HCT116 (cell line): ENCODE results near the gene SMARCA5. TPM values are rescaled to one million over a fixed set of nuclear protein-coding genes. Genes with fewer than 3 reads are reported as not detected.

ENCODE experiments used
- ATAC-seq: fragments of 200-7000 bp; cut with Tn5 transposase; 2 replicates; pipeline ENCODE4 v1.9.1; 2020; ENCODE audit warnings: mild to moderate bottlenecking, moderate library complexity
- BruUV-seq: library from RNA; stranded (reverse); fragments of 400-500 nt; replicated peaks from 2 replicates; lab custom pipeline; 2021; lab: Mats Ljungman, UMichigan
- CTCF ChIA-PET: fragments of 300-600 bp; sonication (Branson Sonifier 250); formaldehyde crosslinking; loops from one replicate; lab custom pipeline; 2021; ENCODE audit warnings: antibody characterized with exemption; lab: Charles Lee
- POLR2A ChIA-PET: fragments of 300-600, 350-600 bp; sonication (Branson Sonifier 250); formaldehyde crosslinking; loops from one replicate; lab custom pipeline; 2021; ENCODE audit warnings: antibody characterized with exemption; lab: Charles Lee
- RAD21 ChIA-PET, 2 experiments: fragments of 300-600 bp; sonication (Branson Sonifier 250); formaldehyde crosslinking; loops; one replicate each; lab custom pipeline; 2023; ENCODE audit warnings: low total read pairs in 2 of 2; ENCODE audit not compliant: uncharacterized antibody in 2 of 2, unreplicated experiment in 2 of 2, low non-redundant PET in 1 of 2; lab: Charles Lee
- DNase-seq: peaks from one replicate; pipeline ENCODE4 v3.0.0-alpha.2; 2010; ENCODE audit warnings: low read depth, low spot score
- H2AFZ ChIP-seq: fragments of 200-600 bp; shearing (Covaris generic), sonication (generic); 2 replicates; pipeline ENCODE4 v1.6.1; 2017; ENCODE audit warnings: low read depth, mixed run types, mixed read lengths, antibody characterized with exemption, low read length; ENCODE audit not compliant: poor library complexity, severe bottlenecking
- H3K27ac ChIP-seq: 2 replicates; pipeline ENCODE4 v1.5.1; 2012; ENCODE audit warnings: low read depth, low read length
- H3K27me3 ChIP-seq: fragments of 200-600 bp; sonication (generic); 2 replicates; pipeline ENCODE4 v1.6.1; 2016; ENCODE audit warnings: mixed run types, low read length, mixed read lengths; ENCODE audit not compliant: insufficient read depth
- H3K36me3 ChIP-seq, 2 experiments: fragments of 200-500 bp in 1 of 2; fragments of 200-600 bp in 1 of 2; sonication (Bioruptor generic) in 1 of 2; sonication (generic) in 1 of 2; 2 replicates each; pipeline versions ENCODE4 v1.5.1 to v1.6.1; 2014 to 2016; ENCODE audit warnings: low read length in 2 of 2, inconsistent platforms in 1 of 2, mixed read lengths in 1 of 2, mixed run types in 1 of 2; ENCODE audit not compliant: insufficient read depth in 2 of 2, control insufficient read depth in 1 of 2
- H3K4me1 ChIP-seq, 2 experiments: fragments of 200-600 bp in 1 of 2; sonication (generic) in 1 of 2; 2 replicates each; pipeline versions ENCODE4 v1.5.1 to v1.6.1; 2012 to 2017; ENCODE audit warnings: low read length in 2 of 2, inconsistent platforms in 1 of 2, mild to moderate bottlenecking in 1 of 2, mixed read lengths in 1 of 2, mixed run types in 1 of 2, moderate library complexity in 1 of 2; ENCODE audit not compliant: insufficient read depth in 2 of 2, control insufficient read depth in 1 of 2
- H3K4me2 ChIP-seq: fragments of 200-600 bp; sonication (generic); 2 replicates; pipeline ENCODE4 v1.6.1; 2017; ENCODE audit warnings: mixed run types, low read length, mixed read lengths
- H3K4me3 ChIP-seq, 2 experiments: fragments of 200-600 bp in 1 of 2; sonication (generic) in 1 of 2; replicated peaks in 1 of 2; 2 replicates each; pipeline ENCODE4 v1.5.1; 2011 to 2016; ENCODE audit warnings: low read length in 2 of 2, control low read depth in 1 of 2, low read depth in 1 of 2, mild to moderate bottlenecking in 1 of 2, mixed read lengths in 1 of 2, mixed run types in 1 of 2
- H3K79me2 ChIP-seq: fragments of 200-600 bp; sonication (generic); 2 replicates; pipeline ENCODE4 v1.6.1; 2017; ENCODE audit warnings: mild to moderate bottlenecking, mixed run types, low read length, moderate library complexity, mixed read lengths; ENCODE audit not compliant: insufficient read depth
- H3K9ac ChIP-seq: fragments of 200-600 bp; sonication (generic); 2 replicates; pipeline ENCODE4 v1.6.1; 2016; ENCODE audit warnings: low read length, mixed read lengths
- H3K9me2 ChIP-seq: fragments of 200-600 bp; sonication (generic), shearing (Covaris generic); 2 replicates; pipeline ENCODE4 v1.6.1; 2017; ENCODE audit warnings: mixed run types, mild to moderate bottlenecking, moderate library complexity; ENCODE audit not compliant: insufficient read depth
- H3K9me3 ChIP-seq, 2 experiments: fragments of 200-500 bp in 1 of 2; fragments of 200-600 bp in 1 of 2; sonication (Bioruptor generic) in 1 of 2; sonication (generic) in 1 of 2; 2 replicates each; pipeline ENCODE4 v1.6.1; 2014 to 2017; ENCODE audit warnings: low read length in 2 of 2, mixed read lengths in 2 of 2, inconsistent platforms in 1 of 2, low read depth in 1 of 2, mild to moderate bottlenecking in 1 of 2, mixed run types in 1 of 2, moderate library complexity in 1 of 2; ENCODE audit not compliant: control insufficient read depth in 1 of 2, insufficient read depth in 1 of 2
- H4K20me1 ChIP-seq: fragments of 200-600 bp; sonication (generic), shearing (Covaris generic); 2 replicates; pipeline ENCODE4 v1.6.1; 2017; ENCODE audit warnings: mixed run types, mild to moderate bottlenecking, moderate library complexity; ENCODE audit not compliant: insufficient read depth
- CEBPB ChIP-seq: IDR thresholded peaks from 2 replicates; pipeline ENCODE4 v1.6.1; 2012; ENCODE audit warnings: low read depth
- CTCF ChIP-seq, 3 experiments: fragments of 200-600 bp in 1 of 3; sonication (generic) in 1 of 3; IDR thresholded peaks in 2 of 3; conservative IDR thresholded peaks in 1 of 3; 2 replicates each; pipeline ENCODE4 v1.5.1; 2012 to 2017; ENCODE audit warnings: low read depth in 2 of 3, low read length in 2 of 3, antibody characterized with exemption in 1 of 3, borderline replicate concordance in 1 of 3, control low read depth in 1 of 3, mild to moderate bottlenecking in 1 of 3, mixed read lengths in 1 of 3, mixed run types in 1 of 3, moderate library complexity in 1 of 3; ENCODE audit not compliant: insufficient read depth in 1 of 3
- EGR1 ChIP-seq: IDR thresholded peaks from 2 replicates; pipeline ENCODE4 v1.6.1; 2012; ENCODE audit warnings: low read depth
- ELF1 ChIP-seq: IDR thresholded peaks from 2 replicates; pipeline ENCODE4 v1.6.1; 2012; ENCODE audit warnings: low read depth, borderline replicate concordance
- EZH2 ChIP-seq: fragments of 200-600 bp; sonication (generic); IDR thresholded peaks from 2 replicates; pipeline ENCODE4 v1.6.1; 2017; ENCODE audit warnings: antibody characterized with exemption, mixed run types
- EZH2phosphoT487 ChIP-seq: fragments of 200-600 bp; IDR thresholded peaks from 2 replicates; pipeline ENCODE4 v1.6.1; 2018; ENCODE audit warnings: antibody characterized with exemption, borderline replicate concordance
- JUND ChIP-seq: IDR thresholded peaks from 2 replicates; pipeline ENCODE4 v1.6.1; 2012
- MAX ChIP-seq: IDR thresholded peaks from 2 replicates; pipeline ENCODE4 v1.6.1; 2012
- POLR2AphosphoS5 ChIP-seq: IDR thresholded peaks from 2 replicates; pipeline ENCODE4 v1.6.1; 2011; ENCODE audit warnings: mild to moderate bottlenecking, low read depth, low read length, moderate library complexity
- RAD21 ChIP-seq: IDR thresholded peaks from 2 replicates; pipeline ENCODE4 v1.6.1; 2012; ENCODE audit warnings: low read depth, mild to moderate bottlenecking
- REST ChIP-seq: IDR thresholded peaks from 2 replicates; pipeline ENCODE4 v1.6.1; 2012; ENCODE audit warnings: low read depth
- SP1 ChIP-seq: IDR thresholded peaks from 2 replicates; pipeline ENCODE4 v1.6.1; 2012; ENCODE audit warnings: low read depth
- SRF ChIP-seq: IDR thresholded peaks from 2 replicates; pipeline ENCODE4 v1.6.1; 2012; ENCODE audit warnings: low read depth
- ZBTB33 ChIP-seq: IDR thresholded peaks from 2 replicates; pipeline ENCODE4 v1.6.1; 2011; ENCODE audit warnings: mild to moderate bottlenecking, low read length, moderate library complexity; ENCODE audit not compliant: insufficient replicate concordance; ENCODE audit errors: extremely low read depth
- ZFX ChIP-seq: fragments of 450-650 bp; IDR thresholded peaks from 2 replicates; pipeline ENCODE4 v1.6.1; 2017
- ZNF274 ChIP-seq: fragments of 200-500 bp; sonication (Bioruptor generic); IDR thresholded peaks from 2 replicates; pipeline ENCODE4 v1.6.1; 2014; ENCODE audit warnings: mild to moderate bottlenecking, low read depth, low read length, inconsistent platforms
- intact Hi-C: fragments of 100-400 bp; cut with micrococcal nuclease; formaldehyde crosslinking; loops from 2 replicates; pipeline ENCODE4 v1.10.0; 2022
- total RNA-seq: library from RNA; stranded (reverse); gene quantifications from one replicate; pipeline ENCODE4 v1.2.1, GENCODE V29; 2021; ENCODE audit not compliant: unreplicated experiment

The SMARCA5 gene
- total RNA-seq, 1 experiment from 2014 or later = 61.2 TPM

GRCh38 chr4:143517764-143518163 is 4.3 kb downstream of the SMARCA5 start:
- no peak for ATAC-seq
- intact Hi-C loops = no loop called here
- Histone ChIP-seq H3K9me3 (no peaks in the 10 kb centered on the region), H3K9me2 (no peaks in the 10 kb centered on the region), H3K27me3 (no peaks in the 10 kb centered on the region), H3K4me3 (no peak overlapping the region), H4K20me1 (peaks cover 18% of the 10 kb centered on the region; the same call in 1 of the 2 replicates), H3K9ac (no peak overlapping the region), H3K4me2 (no peak overlapping the region), H3K4me1 (peaks cover 3 to 9% of the 10 kb centered on the region in 2 experiments; a peak in 3 of 4 replicates), H2AFZ (no peak overlapping the region), H3K79me2 (peaks cover 92% of the 10 kb centered on the region), H3K27ac (no peak overlapping the region), H3K36me3 (peaks cover 40 to 46% of the 10 kb centered on the region in 2 experiments)
- POLR2A ChIA-PET = no interaction called here
- no peak for DNase-seq
- CTCF ChIA-PET = no interaction called here
- BruUV-seq = no TSS peak
- no peak for TF ChIP-seq POLR2AphosphoS5
- no peak for TF ChIP-seq CEBPB
- no peak for TF ChIP-seq ELF1
- no peak for TF ChIP-seq ZBTB33
- no peak for TF ChIP-seq ZNF274
- TF ChIP-seq SRF = no peak
- TF ChIP-seq EZH2 = no peak
- TF ChIP-seq SP1 = no peak
- TF ChIP-seq EZH2phosphoT487 = no peak
- no peak for TF ChIP-seq RAD21
- TF ChIP-seq CTCF (IDR thresholded peaks at IDR 0.05 in 2 of 3, conservative IDR thresholded peaks at IDR 0.05 in 1 of 3; ENCODE audit: borderline replicate concordance in 1 of 3, insufficient read depth in 1 of 3, low read depth in 2 of 3, low read length in 2 of 3) = no peak
- TF ChIP-seq REST = no peak
- TF ChIP-seq JUND = no peak
- TF ChIP-seq ZFX = no peak
- TF ChIP-seq EGR1 = no peak
- TF ChIP-seq MAX = no peak
- RAD21 ChIA-PET = no interaction called here
